Lower leg skin (tissue), 4 donors: ENCODE data around the gene NCS1. TPM values are rescaled to one million over a fixed set of nuclear protein-coding genes. Genes with fewer than 3 reads are reported as not detected.

ENCODE experiments used
- DNase-seq, 2 donors: peaks; one replicate each; pipeline ENCODE4 v3.0.0-alpha.2; 2019; ENCODE audit warnings: low spot score in 2 of 2
- H3K4me3 ChIP-seq: fragments of 200-600 bp; sonication (generic); 2 replicates; pipeline ENCODE4 v1.5.1; 2017; ENCODE audit warnings: mild to moderate bottlenecking, low read depth; ENCODE audit not compliant: poor library complexity, severe bottlenecking
- CTCF ChIP-seq, 3 donors: fragments of 450-650 bp; IDR thresholded peaks; one replicate each; pipeline ENCODE4 v1.5.1; 2016; ENCODE audit warnings: antibody characterized with exemption in 3 of 3, mild to moderate bottlenecking in 3 of 3, moderate library complexity in 2 of 3
- POLR2A ChIP-seq, 2 donors: fragments of 450-650 bp; IDR thresholded peaks; one replicate each; pipeline ENCODE4 v1.6.1; 2016 to 2017; ENCODE audit warnings: antibody characterized with exemption in 2 of 2, mild to moderate bottlenecking in 1 of 2, moderate library complexity in 1 of 2
- WGBS, 2 donors: methylation state at CpG; one replicate each; pipeline ENCODE4 v1.1.5; 2018; 5-methylcytosine and 5-hydroxymethylcytosine counted together
- intact Hi-C: fragments of 100-400 bp; cut with DNase I; formaldehyde crosslinking; loops from one replicate; pipeline ENCODE4 v1.15.0; 2023; ENCODE audit warnings: low total_unique reads
- total RNA-seq, 4 donors: library from RNA; depleted of rRNA; stranded (reverse); fragments of >200 nt; gene quantifications; one replicate each; pipeline ENCODE4 v1.1.0, GENCODE V29; 2016

NCS1 gene
- total RNA-seq, 4 donors from 2014 or later = 14.4 to 25.2 (median 20.7) TPM

- WGBS, 2 donors = 74 to 86% methylated on average over 13 of the region's 16 CpGs
- TF ChIP-seq POLR2A (IDR thresholded peaks at IDR 0.05) = no peak
- TF ChIP-seq CTCF (IDR thresholded peaks at IDR 0.05) = no peak
- H3K4me3 ChIP-seq = no peak overlapping the region
- no peak for DNase-seq
- intact Hi-C loops = no loop called here
Observed at GRCh38 chr9:130192382-130192999, 20.3 kb downstream of the NCS1 start.

DNA sequence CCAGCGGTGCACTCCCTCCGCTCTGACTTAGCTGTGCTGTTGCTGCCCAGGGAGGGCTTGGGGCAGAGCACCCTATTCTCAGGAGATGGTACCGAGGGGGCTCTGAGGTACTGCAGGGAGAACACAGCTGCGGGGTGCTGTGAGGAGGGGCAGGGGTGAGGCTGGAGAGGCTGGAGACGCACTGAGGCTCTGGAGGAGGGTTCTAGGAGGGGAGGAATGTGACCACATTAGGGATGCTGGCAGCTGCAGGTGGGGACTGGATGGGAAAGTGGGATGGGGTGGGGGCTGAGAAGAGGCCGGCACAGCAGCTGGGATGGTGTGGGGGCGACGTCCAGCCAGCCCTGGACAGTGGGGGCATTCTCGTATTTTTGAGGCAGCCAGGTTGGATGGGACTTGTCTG is 20.9 kb downstream of the NCS1 start:
- TF ChIP-seq POLR2A (IDR thresholded peaks at IDR 0.05) (no peak), CTCF (IDR thresholded peaks at IDR 0.05) (no peak)
- DNase-seq = no peak
- H3K4me3 ChIP-seq = no peak overlapping the region
- WGBS, 2 donors = 80 to 81% methylated on average over 7 to 9 of the region's 9 CpGs
- intact Hi-C loops = no loop called here

DNA sequence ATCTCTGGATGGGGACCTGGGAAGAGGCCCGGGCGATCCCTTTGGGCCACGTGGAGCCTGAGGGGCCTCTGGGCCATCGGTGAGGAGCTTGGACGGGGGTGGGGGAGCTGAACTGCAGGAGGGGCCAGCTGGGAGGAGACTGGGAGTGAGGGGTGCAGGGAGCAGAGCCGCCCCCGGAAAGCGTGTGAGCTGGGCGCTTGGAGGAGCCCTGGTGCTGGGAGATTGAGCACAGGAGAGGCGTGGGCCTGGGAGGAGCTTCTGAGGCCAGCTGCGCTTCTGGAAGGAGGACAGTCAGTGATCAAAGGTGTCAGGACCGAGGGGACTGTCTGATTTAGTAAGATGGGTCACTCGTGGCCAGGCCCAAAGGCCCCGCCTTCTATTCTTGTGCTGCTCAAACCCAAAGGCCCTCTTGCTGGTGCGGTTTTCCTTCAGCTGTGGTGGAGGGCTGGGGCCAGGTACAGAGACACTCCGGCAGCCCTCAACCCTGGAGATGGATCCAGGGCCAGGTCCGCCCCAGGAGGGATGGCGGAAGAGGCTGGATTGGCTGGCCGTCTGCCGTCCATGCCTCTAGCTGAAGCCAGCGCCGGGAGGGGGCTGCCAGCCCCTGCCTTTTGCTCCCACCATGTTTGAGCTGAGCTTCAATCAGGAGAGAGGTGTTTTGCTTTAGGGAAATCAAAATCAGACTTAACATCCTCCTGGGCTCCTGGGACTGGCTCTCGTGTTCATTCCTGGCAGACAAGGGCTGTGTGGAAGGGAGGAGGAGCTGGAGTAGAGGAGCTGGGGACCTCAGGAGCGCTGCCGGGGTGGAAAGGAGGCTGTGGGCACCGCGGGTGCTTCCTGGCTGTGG is 21.6 kb downstream of the NCS1 start:
- H3K4me3 ChIP-seq = no peak overlapping the region
- DNase-seq = no peak
- intact Hi-C loops = no loop called here
- TF ChIP-seq CTCF (IDR thresholded peaks at IDR 0.05) (no peak), POLR2A (IDR thresholded peaks at IDR 0.05) (no peak)
- 39 to 47% methylated on average over 22 to 26 of the region's 27 CpGs for WGBS, 2 donors

- no peak for DNase-seq
- H3K4me3 ChIP-seq = no peak overlapping the region
- intact Hi-C loops = no loop called here
- WGBS, 2 donors = 46 to 58% methylated on average over 8 of the region's 8 CpGs
- TF ChIP-seq POLR2A (IDR thresholded peaks at IDR 0.05) = no peak
- TF ChIP-seq CTCF (IDR thresholded peaks at IDR 0.05) = no peak
Observed at GRCh38 chr9:130194378-130194932, 22.3 kb downstream of the NCS1 start.

DNA sequence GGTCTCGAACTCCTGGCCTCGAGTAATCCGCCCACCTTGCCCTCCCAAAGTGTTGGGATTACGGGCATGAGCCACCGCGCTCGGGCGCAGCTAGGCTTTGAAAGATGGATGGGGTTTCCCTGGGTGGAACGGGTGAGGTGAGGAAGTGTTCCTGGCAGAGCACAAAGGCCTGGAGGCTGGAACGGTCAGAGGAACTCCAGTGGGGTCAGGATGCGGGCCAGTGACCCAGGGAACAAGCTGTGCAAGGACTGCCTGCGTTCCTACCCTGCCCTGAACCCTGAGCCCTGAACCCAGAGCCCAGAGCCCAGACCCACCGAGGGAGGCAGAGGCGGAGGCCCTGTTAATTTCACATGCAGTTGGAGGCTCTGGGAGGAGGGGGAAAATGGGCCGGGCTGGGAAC is 23.4 kb downstream of the NCS1 start:
- WGBS, 2 donors = 45 to 64% methylated on average over 14 to 15 of the region's 15 CpGs
- H3K4me3 ChIP-seq = no peak overlapping the region
- TF ChIP-seq POLR2A (IDR thresholded peaks at IDR 0.05) (no peak), CTCF (IDR thresholded peaks at IDR 0.05) (no peak)
- intact Hi-C loops = no loop called here
- no peak for DNase-seq
